Small intestine (tissue), 7 donors: ENCODE measurements around the gene FBXW8. TPM values are rescaled to one million over a fixed set of nuclear protein-coding genes. Genes with fewer than 3 reads are reported as not detected.

Source experiments
- DNase-seq, 2 donors: peaks; one replicate each; pipeline versions ENCODE4 v3.0.0 to v3.0.0-alpha.2; 2013
- FAIRE-seq: peaks from 2 replicates; lab custom pipeline; 2012; peaks lifted over from hg19 to GRCh38; lab: Jason Lieb, UNC
- H3K27ac ChIP-seq, 3 donors: one replicate each; pipeline ENCODE4 v1.5.1; 2013; ENCODE audit warnings: low read length in 2 of 3, mild to moderate bottlenecking in 2 of 3, control low read depth in 1 of 3, inconsistent platforms in 1 of 3, low read depth in 1 of 3, moderate library complexity in 1 of 3
- H3K27me3 ChIP-seq, 3 donors: one replicate each; pipeline ENCODE4 v1.6.1; 2013; ENCODE audit warnings: low read length in 3 of 3, inconsistent platforms in 1 of 3; ENCODE audit not compliant: control insufficient read depth in 3 of 3, insufficient read depth in 3 of 3
- H3K36me3 ChIP-seq, 3 donors: one replicate each; pipeline ENCODE4 v1.6.1; 2013; ENCODE audit warnings: low read length in 3 of 3, inconsistent platforms in 1 of 3, low read depth in 1 of 3, mild to moderate bottlenecking in 1 of 3, moderate library complexity in 1 of 3; ENCODE audit not compliant: control insufficient read depth in 3 of 3, insufficient read depth in 2 of 3
- H3K4me1 ChIP-seq, 3 donors: one replicate each; pipeline ENCODE4 v1.6.1; 2013; ENCODE audit warnings: low read length in 2 of 3, inconsistent platforms in 1 of 3, low read depth in 1 of 3, mild to moderate bottlenecking in 1 of 3, moderate library complexity in 1 of 3; ENCODE audit not compliant: control insufficient read depth in 3 of 3, insufficient read depth in 2 of 3
- H3K4me3 ChIP-seq, 3 donors: one replicate each; pipeline ENCODE4 v1.5.1; 2013; ENCODE audit warnings: low read length in 3 of 3, control low read depth in 1 of 3, inconsistent platforms in 1 of 3, low read depth in 1 of 3, mild to moderate bottlenecking in 1 of 3, moderate library complexity in 1 of 3
- H3K9me3 ChIP-seq, 2 donors: one replicate each; pipeline ENCODE4 v1.6.1; 2013; ENCODE audit warnings: low read depth in 1 of 2, low read length in 1 of 2; ENCODE audit not compliant: control insufficient read depth in 2 of 2, insufficient read depth in 1 of 2
- WGBS, 3 donors: extraction: QIAGEN DNeasy Blood & Tissue Kit; methylation state at CpG; one replicate each; pipeline ENCODE4 v1.1.7; 2013; 5-methylcytosine and 5-hydroxymethylcytosine counted together
- polyA plus RNA-seq, 4 donors: library from polyadenylated mRNA; stranded (reverse) in 3 of 4; unstranded in 1 of 4; fragments of 200-250 nt in 3 of 4; fragments of 120-200 nt in 1 of 4; gene quantifications; one replicate each; pipeline versions ENCODE4 v1.2.1 to v1.2.3, GENCODE V29; 2013
- donor health status: healthy with polysubstance abuse.
- donor health status: control.
- donor health status: control.
- donor health status: Bipolar disorder and iron deficiency.
- donor health status: healthy.

The FBXW8 gene
- polyA plus RNA-seq, 4 donors = 1.1 to 13.1 (median 3.5) TPM

GRCh38 chr12:117058442-117059072 lies 147.8 kb downstream of the FBXW8 start:
- H3K27me3 ChIP-seq = peaks cover 0 to 7% (median 0%) of the 10 kb centered on the region in 3 donors
- no peak overlapping the region for H3K27ac ChIP-seq
- H3K36me3 ChIP-seq = no peaks in the 10 kb centered on the region
- no peak for DNase-seq
- FAIRE-seq = no peak
- H3K9me3 ChIP-seq = no peaks in the 10 kb centered on the region
- 44 to 74% (median 61%) methylated on average over 3 of the region's 3 CpGs for WGBS, 3 donors
- H3K4me3 ChIP-seq = no peak overlapping the region
- H3K4me1 ChIP-seq = no peaks in the 10 kb centered on the region

GRCh38 chr12:117059156-117059555 lies 148.4 kb downstream of the FBXW8 start:
- 65 to 82% (median 74%) methylated on average over 8 of the region's 8 CpGs for WGBS, 3 donors
- H3K9me3 ChIP-seq = no peaks in the 10 kb centered on the region

GRCh38 chr12:117060246-117060928 lies 149.6 kb downstream of the FBXW8 start:
- Histone ChIP-seq H3K9me3 (no peaks in the 10 kb centered on the region), H3K4me1 (no peaks in the 10 kb centered on the region), H3K27me3 (peaks cover 0 to 7% (median 0%) of the 10 kb centered on the region in 3 donors), H3K4me3 (no peak overlapping the region), H3K36me3 (no peaks in the 10 kb centered on the region), H3K27ac (no peak overlapping the region)
- WGBS, 3 donors = 39 to 62% (median 59%) methylated on average over 21 of the region's 21 CpGs
- no peak for DNase-seq
- FAIRE-seq = no peak

More at GRCh38 chr12:117059156-117059555, 148.4 kb downstream of the FBXW8 start:
- no peak overlapping the region for H3K4me3 ChIP-seq
- no peak overlapping the region for H3K27ac ChIP-seq
- DNase-seq = no peak
- H3K36me3 ChIP-seq = no peaks in the 10 kb centered on the region
- peaks cover 0 to 7% (median 0%) of the 10 kb centered on the region in 3 donors for H3K27me3 ChIP-seq
- no peak for FAIRE-seq
- no peaks in the 10 kb centered on the region for H3K4me1 ChIP-seq

GRCh38 chr12:117060929-117061305 lies 150.2 kb downstream of the FBXW8 start:
- 54 to 67% (median 55%) methylated on average over 8 of the region's 8 CpGs for WGBS, 3 donors
- H3K9me3 ChIP-seq = no peaks in the 10 kb centered on the region
- H3K4me3 ChIP-seq = no peak overlapping the region
- DNase-seq = no peak
- H3K4me1 ChIP-seq = no peaks in the 10 kb centered on the region
- no peak for FAIRE-seq
- no peak overlapping the region for H3K27ac ChIP-seq
- peaks cover 0 to 7% (median 0%) of the 10 kb centered on the region in 3 donors for H3K27me3 ChIP-seq
- no peaks in the 10 kb centered on the region for H3K36me3 ChIP-seq

- Histone ChIP-seq H3K4me1 (no peaks in the 10 kb centered on the region), H3K9me3 (no peaks in the 10 kb centered on the region), H3K27ac (no peak overlapping the region), H3K27me3 (peaks cover 0 to 7% (median 0%) of the 10 kb centered on the region in 3 donors), H3K36me3 (no peaks in the 10 kb centered on the region), H3K4me3 (no peak overlapping the region)
- no peak for DNase-seq
- FAIRE-seq = no peak
- 83 to 95% (median 84%) methylated on average over 4 of the region's 4 CpGs for WGBS, 3 donors
These were observed 150.9 kb downstream of the FBXW8 start for GRCh38 chr12:117061555-117062079.

DNA sequence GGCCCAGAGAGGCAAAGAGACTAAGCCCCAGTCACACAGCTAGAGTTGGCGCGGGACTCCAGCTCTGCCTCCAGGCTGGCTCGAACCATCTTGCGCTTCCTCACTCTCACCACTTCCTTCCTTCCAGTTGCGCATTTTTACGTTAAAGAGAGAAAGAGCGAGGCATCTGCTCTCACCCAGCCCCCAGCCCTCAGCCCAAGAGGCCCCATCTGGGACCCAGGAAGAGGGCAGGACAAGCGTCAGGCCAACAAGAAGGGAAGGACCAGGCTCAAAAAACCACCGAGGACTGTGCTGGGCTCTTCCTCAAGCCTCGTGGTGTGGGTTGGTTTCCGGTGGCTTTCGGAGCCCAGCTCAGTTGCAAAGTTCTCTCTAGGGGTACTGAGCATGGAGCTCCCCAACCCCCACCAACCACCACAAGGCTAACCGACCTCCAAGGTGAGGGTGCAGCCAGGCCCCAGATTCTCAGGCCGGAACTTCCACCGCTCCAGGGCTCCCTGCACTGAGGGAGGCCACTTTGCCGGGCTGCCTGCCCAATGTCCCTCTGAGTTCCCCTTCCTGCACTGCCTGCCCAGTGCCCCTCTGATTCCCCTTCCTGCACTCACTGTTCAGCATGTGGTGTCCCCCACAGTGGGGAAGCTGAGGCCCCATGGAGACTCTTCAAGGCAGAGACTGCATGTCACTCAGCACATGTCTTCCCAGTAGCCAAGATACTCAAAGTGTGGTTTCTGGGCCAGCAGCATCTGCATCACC lies 152.6 kb downstream of the FBXW8 start:
- Histone ChIP-seq H3K36me3 (no peaks in the 10 kb centered on the region), H3K27me3 (peaks cover 0 to 7% (median 0%) of the 10 kb centered on the region in 3 donors), H3K27ac (peak overlapping the region in 2 of 3 donors; percentile 22 to 38), H3K9me3 (no peaks in the 10 kb centered on the region), H3K4me3 (no peak overlapping the region), H3K4me1 (no peaks in the 10 kb centered on the region)
- 58 to 79% (median 59%) methylated on average over 16 of the region's 16 CpGs for WGBS, 3 donors
- FAIRE-seq (no peak), DNase-seq (peak in 1 of 2 donors; percentile 29)

DNA sequence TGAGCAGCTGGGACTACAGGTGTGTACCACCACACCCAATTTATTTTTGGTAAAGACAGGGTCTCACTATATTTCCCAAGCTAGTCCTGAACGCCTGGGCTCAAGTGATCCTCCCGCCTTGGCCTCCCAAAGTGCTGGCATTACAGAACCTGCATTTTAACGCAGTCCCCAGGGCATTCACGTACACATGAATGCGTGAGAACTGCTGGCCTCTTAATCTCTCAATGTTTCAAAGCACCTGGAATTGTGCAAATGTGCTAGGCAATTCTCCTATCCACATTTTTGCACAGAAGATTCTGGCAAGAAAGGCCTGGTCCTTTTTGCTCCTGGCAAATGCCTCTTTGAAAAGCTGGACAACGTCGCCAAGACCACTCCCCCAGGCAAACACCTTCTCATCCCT lies 153.3 kb downstream of the FBXW8 start:
- no peak overlapping the region for H3K27ac ChIP-seq
- no peak for FAIRE-seq
- no peaks in the 10 kb centered on the region for H3K36me3 ChIP-seq
- no peaks in the 10 kb centered on the region for H3K9me3 ChIP-seq
- DNase-seq = no peak
- WGBS, 3 donors = 90 to 91% (median 90%) methylated on average over 7 of the region's 7 CpGs
- H3K4me1 ChIP-seq = no peaks in the 10 kb centered on the region
- H3K4me3 ChIP-seq = no peak overlapping the region
- peaks cover 0 to 7% (median 0%) of the 10 kb centered on the region in 3 donors for H3K27me3 ChIP-seq

GRCh38 chr12:117064596-117064995 lies 153.8 kb downstream of the FBXW8 start:
- no peaks in the 10 kb centered on the region for H3K4me1 ChIP-seq
- no peak overlapping the region for H3K27ac ChIP-seq
- H3K36me3 ChIP-seq = no peaks in the 10 kb centered on the region
- H3K9me3 ChIP-seq = no peaks in the 10 kb centered on the region
- no peak overlapping the region for H3K4me3 ChIP-seq
- FAIRE-seq (no peak), DNase-seq (no peak)
- H3K27me3 ChIP-seq = peaks cover 0 to 7% (median 0%) of the 10 kb centered on the region in 3 donors
- WGBS, 3 donors = 63 to 89% (median 86%) methylated on average over 2 of the region's 2 CpGs
